K562 (cell line): ENCODE measurements around the gene ISYNA1. TPM values are rescaled to one million over a fixed set of nuclear protein-coding genes. Genes with fewer than 3 reads are reported as not detected.

Experiments used
- ATAC-seq: fragments of 200-7000 bp; cut with Tn5 transposase; 3 replicates; pipeline ENCODE4 v1.9.1; 2020; ENCODE audit warnings: moderate library complexity
- BruUV-seq: library from RNA; stranded (reverse); fragments of 400-500 nt; replicated peaks from 2 replicates; lab custom pipeline; 2021; lab: Mats Ljungman, UMichigan
- CTCF ChIA-PET: fragments of 300-600 bp; formaldehyde crosslinking; extraction: SDS; loops from one replicate; lab custom pipeline; 2021; ENCODE audit warnings: low intra/inter-chr PET ratio; lab: Yijun Ruan, JAX
- POLR2A ChIA-PET: fragments of 300-600, 350-650 bp; sonication (Branson Sonifier 250); formaldehyde crosslinking; extraction: SDS; loops from one replicate; lab custom pipeline; 2021; ENCODE audit warnings: antibody characterized with exemption, inconsistent platforms; lab: Yijun Ruan, JAX
- DNase-seq, 4 experiments: peaks; one replicate each; pipeline versions ENCODE4 v3.0.0 to v3.0.0-alpha.2; 2011 to 2018; ENCODE audit warnings: low spot score in 3 of 4, mixed read lengths in 3 of 4; ENCODE audit errors: extremely low read depth in 1 of 4
- FAIRE-seq: peaks from 2 replicates; lab custom pipeline; 2011; peaks lifted over from hg19 to GRCh38; lab: Jason Lieb, UNC
- H2AFZ ChIP-seq: 2 replicates; pipeline ENCODE4 v1.6.0; 2011; ENCODE audit warnings: low read depth, low read length, control low read depth, inconsistent platforms
- H3K27ac ChIP-seq: fragments of 200-600 bp; 3 replicates; pipeline ENCODE4 v1.8.0; 2011; ENCODE audit warnings: low read depth, mild to moderate bottlenecking, control low read depth, inconsistent platforms, low read length, moderate library complexity, mixed read lengths; ENCODE audit errors: extremely low read depth
- H3K27me3 ChIP-seq, 2 experiments: fragments of 300-600 bp in 1 of 2; 2 replicates in 1 of 2; 3 replicates in 1 of 2; pipeline versions ENCODE4 v1.6.0 to v1.8.0; 2011; ENCODE audit warnings: inconsistent platforms in 2 of 2, low read length in 2 of 2, mild to moderate bottlenecking in 1 of 2, mixed read lengths in 1 of 2, moderate library complexity in 1 of 2; ENCODE audit not compliant: control insufficient read depth in 2 of 2, insufficient read depth in 2 of 2
- H3K36me3 ChIP-seq: fragments of 300-600 bp; 3 replicates; pipeline ENCODE4 v1.8.0; 2011; ENCODE audit warnings: mild to moderate bottlenecking, low read length, inconsistent platforms; ENCODE audit not compliant: control insufficient read depth, insufficient read depth
- H3K4me1 ChIP-seq, 2 experiments: fragments of 200-600 bp in 1 of 2; replicated peaks in 1 of 2; 2 replicates in 1 of 2; 3 replicates in 1 of 2; pipeline versions ENCODE4 v1.5.1 to v1.8.0; 2011; ENCODE audit warnings: inconsistent platforms in 2 of 2, low read length in 2 of 2, mild to moderate bottlenecking in 1 of 2, mixed read lengths in 1 of 2, moderate library complexity in 1 of 2; ENCODE audit not compliant: control insufficient read depth in 2 of 2, insufficient read depth in 2 of 2
- H3K4me2 ChIP-seq: 2 replicates; pipeline ENCODE4 v1.6.1; 2011; ENCODE audit warnings: low read length, control low read depth, inconsistent platforms, mixed read lengths; ENCODE audit not compliant: insufficient read depth
- H3K4me3 ChIP-seq: fragments of 200-600 bp; sonication (generic), shearing (Covaris generic); 2 replicates; pipeline ENCODE4 v1.5.1; 2016; ENCODE audit warnings: control low read depth, inconsistent platforms
- H3K79me2 ChIP-seq: fragments of 200-600 bp; 3 replicates; pipeline ENCODE4 v1.8.0; 2011; ENCODE audit warnings: low read length, inconsistent platforms; ENCODE audit not compliant: control insufficient read depth, insufficient read depth
- H3K9ac ChIP-seq, 2 experiments: 2 replicates each; pipeline versions ENCODE4 v1.6.0 to v1.6.1; 2011; ENCODE audit warnings: low read depth in 2 of 2, low read length in 2 of 2, control low read depth in 1 of 2, inconsistent platforms in 1 of 2, mild to moderate bottlenecking in 1 of 2, mixed read lengths in 1 of 2; ENCODE audit not compliant: insufficient read depth in 1 of 2
- H3K9me1 ChIP-seq: one replicate; pipeline ENCODE4 v1.6.0; 2011; ENCODE audit warnings: inconsistent platforms, mild to moderate bottlenecking, low read length, moderate library complexity; ENCODE audit not compliant: control insufficient read depth, insufficient read depth
- H3K9me3 ChIP-seq: replicated peaks from 2 replicates; pipeline ENCODE4 v1.5.1; 2011; ENCODE audit warnings: low read depth, low read length, inconsistent platforms; ENCODE audit not compliant: control insufficient read depth, insufficient read depth
- H4K20me1 ChIP-seq: replicated peaks from 2 replicates; pipeline ENCODE4 v1.6.1; 2011; ENCODE audit warnings: low read length, inconsistent platforms, mixed read lengths; ENCODE audit not compliant: control insufficient read depth, insufficient read depth
- ATF1 ChIP-seq, 2 experiments: fragments of 450-650 bp in 1 of 2; IDR thresholded peaks; 2 replicates each; pipeline ENCODE4 v1.6.1; 2016; ENCODE audit warnings: missing compliant biosample characterization in 1 of 2, missing genetic modification characterization in 1 of 2
- FUS ChIP-seq: fragments of 200-400 bp; formaldehyde crosslinking; optimal IDR thresholded peaks from 2 replicates; pipeline ENCODE3; 2017; ENCODE audit warnings: low read depth, low read length
- RNF2 ChIP-seq: sonication (generic); IDR thresholded peaks from 2 replicates; pipeline ENCODE4 v1.6.1; 2016
- TEAD1 ChIP-seq, 2 experiments: fragments of 450-650 bp in 1 of 2; sonication (generic) in 1 of 2; formaldehyde crosslinking; IDR thresholded peaks; 2 replicates each; pipeline versions ENCODE4 v1.4.0 to v1.8.0; 2020 to 2022; ENCODE audit warnings: mild to moderate bottlenecking in 2 of 2, missing genetic modification reagents in 1 of 2
- ZNF24 ChIP-seq: fragments of 450-650 bp; IDR thresholded peaks from 2 replicates; pipeline ENCODE4 v1.6.1; 2016
- whole genome bisulfite sequencing: fragments of 100-300 bp; shearing (Covaris generic); methylation state at CpG from one replicate; pipeline ENCODE4 v1.1.6; 2016; ENCODE audit warnings: low coverage, mixed read lengths; ENCODE audit not compliant: insufficient coverage; ENCODE audit errors: missing lambda C conversion rate; 5-methylcytosine and 5-hydroxymethylcytosine counted together
- in situ Hi-C: fragments of 300-500 bp; cut with MboI; formaldehyde crosslinking; loops from 4 replicates; pipeline ENCODE4 v1.15.0; 2018; ENCODE audit warnings: inconsistent platforms, mixed read lengths
- intact Hi-C: fragments of 100-400 bp; cut with micrococcal nuclease; formaldehyde crosslinking; loops from 2 replicates; pipeline ENCODE4 v1.14.2; 2022
- polyA plus RNA-seq, 8 experiments: library from polyadenylated mRNA; depleted of rRNA in 4 of 8; stranded (reverse) in 5 of 8; unstranded in 3 of 8; fragments of >200 nt; fragmentation: Nextera tagmentation in 2 of 8; fragmentation: Illumina TruSeq in 1 of 8; extraction: Ambion mirVana in 2 of 8; extraction: Trizol in 1 of 8; gene quantifications; 2 replicates each; pipeline versions ENCODE4 v1.2.1 to v1.2.3, GENCODE V29; 2011 to 2014; ENCODE audit warnings: inconsistent platforms in 1 of 8, missing spikeins in 1 of 8
- total RNA-seq, 7 experiments: library from RNA; depleted of rRNA in 6 of 7; stranded (reverse); fragments of >200 nt in 6 of 7; fragmentation: Illumina TruSeq in 2 of 7; extraction: Trizol in 2 of 7; gene quantifications; 2 replicates each; pipeline versions ENCODE4 v1.2.1 to v1.2.3, GENCODE V29; 2011 to 2021; ENCODE audit warnings: low replicate concordance in 1 of 7
- TF ChIP-seq, protein P1 (sequence below): fragments of 450-650 bp; IDR thresholded peaks from 2 replicates; pipeline ENCODE4 v1.6.1; 2018; ENCODE audit warnings: mild to moderate bottlenecking, low read depth; ENCODE audit not compliant: partially characterized antibody
- TF ChIP-seq, protein P2 (sequence below): fragments of 250-450 bp; sonication (Bioruptor Pico); IDR thresholded peaks from 2 replicates; pipeline ENCODE4 v1.8.0; 2022; ENCODE audit warnings: moderate library complexity, mild to moderate bottlenecking, inconsistent platforms
- TF ChIP-seq, protein P3 (sequence below): sonication (generic); formaldehyde crosslinking; IDR thresholded peaks from 2 replicates; pipeline ENCODE4 v1.8.1; 2023; ENCODE audit warnings: mild to moderate bottlenecking, missing genetic modification reagents

The ISYNA1 gene
- total and polyA plus RNA-seq, 9 of the 15 experiments (the other 6 are each of a cell fraction or from before 2014, with no cell fraction given): 21.8 to 460 (median 93.2) TPM

DNA sequence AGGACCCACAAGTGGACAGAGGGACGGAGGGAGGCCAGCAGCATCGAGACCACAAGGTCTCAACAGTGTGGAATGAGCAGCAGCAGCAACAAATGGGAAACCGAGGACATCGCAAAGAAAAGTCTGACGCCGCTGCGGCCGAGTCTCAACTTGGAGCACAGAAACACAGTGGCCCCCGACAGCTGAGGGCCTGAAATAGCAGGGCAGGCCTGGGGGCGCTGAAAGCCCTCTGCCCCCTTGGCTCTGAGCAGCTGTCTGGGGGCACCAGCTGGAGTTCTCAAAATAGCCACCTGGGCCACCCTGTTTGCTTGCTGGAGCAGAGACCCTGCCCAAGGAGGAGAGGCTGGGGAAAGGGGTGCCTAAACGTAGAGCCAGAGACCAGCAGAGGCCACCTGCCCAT is 5.9 kb upstream of the ISYNA1 start (continued):
- TF ChIP-seq, protein P1, sequence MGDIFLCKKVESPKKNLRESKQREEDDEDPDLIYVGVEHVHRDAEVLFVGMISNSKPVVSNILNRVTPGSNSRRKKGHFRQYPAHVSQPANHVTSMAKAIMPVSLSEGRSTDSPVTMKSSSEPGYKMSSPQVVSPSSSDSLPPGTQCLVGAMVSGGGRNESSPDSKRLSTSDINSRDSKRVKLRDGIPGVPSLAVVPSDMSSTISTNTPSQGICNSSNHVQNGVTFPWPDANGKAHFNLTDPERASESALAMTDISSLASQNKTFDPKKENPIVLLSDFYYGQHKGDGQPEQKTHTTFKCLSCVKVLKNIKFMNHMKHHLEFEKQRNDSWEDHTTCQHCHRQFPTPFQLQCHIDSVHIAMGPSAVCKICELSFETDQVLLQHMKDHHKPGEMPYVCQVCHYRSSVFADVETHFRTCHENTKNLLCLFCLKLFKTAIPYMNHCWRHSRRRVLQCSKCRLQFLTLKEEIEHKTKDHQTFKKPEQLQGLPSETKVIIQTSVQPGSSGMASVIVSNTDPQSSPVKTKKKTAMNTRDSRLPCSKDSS: no peak
- TF ChIP-seq RNF2: no peak
- TF ChIP-seq TEAD1 (CRISPR knock-in tag; IDR thresholded peaks at IDR 0.05): no peak
- no peak for TF ChIP-seq ZNF24
- TF ChIP-seq ATF1 (CRISPR knock-in tag; IDR thresholded peaks at IDR 0.05): no peak
- no peak for TF ChIP-seq ATF1 (tag; IDR thresholded peaks at IDR 0.05)
- TF ChIP-seq, protein P2, sequence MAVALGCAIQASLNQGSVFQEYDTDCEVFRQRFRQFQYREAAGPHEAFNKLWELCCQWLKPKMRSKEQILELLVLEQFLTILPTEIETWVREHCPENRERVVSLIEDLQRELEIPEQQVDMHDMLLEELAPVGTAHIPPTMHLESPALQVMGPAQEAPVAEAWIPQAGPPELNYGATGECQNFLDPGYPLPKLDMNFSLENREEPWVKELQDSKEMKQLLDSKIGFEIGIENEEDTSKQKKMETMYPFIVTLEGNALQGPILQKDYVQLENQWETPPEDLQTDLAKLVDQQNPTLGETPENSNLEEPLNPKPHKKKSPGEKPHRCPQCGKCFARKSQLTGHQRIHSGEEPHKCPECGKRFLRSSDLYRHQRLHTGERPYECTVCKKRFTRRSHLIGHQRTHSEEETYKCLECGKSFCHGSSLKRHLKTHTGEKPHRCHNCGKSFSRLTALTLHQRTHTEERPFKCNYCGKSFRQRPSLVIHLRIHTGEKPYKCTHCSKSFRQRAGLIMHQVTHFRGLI: no peak

DNA sequence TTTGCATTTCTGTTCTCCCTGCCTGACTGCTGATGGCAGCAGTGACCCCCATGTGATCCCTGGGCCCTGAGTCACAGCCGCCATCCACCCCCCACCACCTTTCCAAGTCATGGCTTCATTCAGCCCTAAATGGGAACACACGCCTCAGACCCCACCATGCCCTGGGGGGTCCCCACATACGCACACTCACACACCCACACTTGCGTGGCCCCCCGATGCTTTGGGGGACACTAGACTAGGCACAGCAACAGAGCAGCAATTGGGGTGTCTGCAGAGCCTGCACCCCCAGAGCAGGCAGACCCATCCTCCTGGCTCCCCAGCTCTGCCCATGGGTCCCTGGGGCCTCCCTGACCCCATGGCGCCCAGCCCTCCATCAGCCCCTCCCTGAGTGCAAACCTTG is 5.5 kb upstream of the ISYNA1 start:
- ChIA-PET POLR2A (interaction anchor here (1.0 kb wide), 1 partner anchor 25 kb away, joined by 3 read pairs; no protein-coding TSS in a partner anchor), CTCF (no interaction called here)
- Histone ChIP-seq H3K9me3 (no peaks in the 10 kb centered on the region), H2AFZ (no peak overlapping the region), H3K9me1 (peaks cover 14% of the 10 kb centered on the region), H3K36me3 (peaks cover 53% of the 10 kb centered on the region), H3K4me3 (no peak overlapping the region), H3K27me3 (no peaks in the 10 kb centered on the region), H3K9ac (0 out of 4 replicates have a peak overlapping the region, but pooled peaks of 1 of the 2 experiments have one; percentile 29), H3K4me1 (peaks cover 32 to 72% of the 10 kb centered on the region in 2 experiments), H4K20me1 (0 out of 2 replicates have a peak, but pooled peaks cover 4% of the 10 kb centered on the region), H3K4me2 (no peak overlapping the region), H3K79me2 (peaks cover 5% of the 10 kb centered on the region; the same call in 1 of the 3 replicates), H3K27ac (no peak overlapping the region)
- BruUV-seq: no TSS peak
- in situ Hi-C loops (no loop called here), intact Hi-C loops (no loop called here)
- ATAC-seq (no peak), DNase-seq (no peak), FAIRE-seq (no peak)
- WGBS: 98% methylated on average over 6 of the region's 6 CpGs
- TF ChIP-seq FUS: no peak
- TF ChIP-seq, protein P3, sequence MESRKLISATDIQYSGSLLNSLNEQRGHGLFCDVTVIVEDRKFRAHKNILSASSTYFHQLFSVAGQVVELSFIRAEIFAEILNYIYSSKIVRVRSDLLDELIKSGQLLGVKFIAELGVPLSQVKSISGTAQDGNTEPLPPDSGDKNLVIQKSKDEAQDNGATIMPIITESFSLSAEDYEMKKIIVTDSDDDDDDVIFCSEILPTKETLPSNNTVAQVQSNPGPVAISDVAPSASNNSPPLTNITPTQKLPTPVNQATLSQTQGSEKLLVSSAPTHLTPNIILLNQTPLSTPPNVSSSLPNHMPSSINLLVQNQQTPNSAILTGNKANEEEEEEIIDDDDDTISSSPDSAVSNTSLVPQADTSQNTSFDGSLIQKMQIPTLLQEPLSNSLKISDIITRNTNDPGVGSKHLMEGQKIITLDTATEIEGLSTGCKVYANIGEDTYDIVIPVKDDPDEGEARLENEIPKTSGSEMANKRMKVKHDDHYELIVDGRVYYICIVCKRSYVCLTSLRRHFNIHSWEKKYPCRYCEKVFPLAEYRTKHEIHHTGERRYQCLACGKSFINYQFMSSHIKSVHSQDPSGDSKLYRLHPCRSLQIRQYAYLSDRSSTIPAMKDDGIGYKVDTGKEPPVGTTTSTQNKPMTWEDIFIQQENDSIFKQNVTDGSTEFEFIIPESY: peak; percentile 24; the same call in 1 of the 2 replicates
